HUES6 (cell line): ENCODE results near the gene CYP11A1.

ENCODE experiments used
- H3K27ac ChIP-seq: 2 replicates; pipeline ENCODE4 v1.7.0; 2013; ENCODE audit warnings: low read depth, mild to moderate bottlenecking, low read length, inconsistent platforms
- H3K27me3 ChIP-seq: 2 replicates; pipeline ENCODE4 v1.6.1; 2013; ENCODE audit warnings: low read length; ENCODE audit not compliant: control insufficient read depth, insufficient read depth
- H3K36me3 ChIP-seq: 2 replicates; pipeline ENCODE4 v1.6.1; 2013; ENCODE audit warnings: low read length; ENCODE audit not compliant: control insufficient read depth, insufficient read depth
- H3K4me1 ChIP-seq: 2 replicates; pipeline ENCODE4 v1.6.1; 2013; ENCODE audit warnings: low read length; ENCODE audit not compliant: control insufficient read depth, insufficient read depth
- H3K4me3 ChIP-seq: 2 replicates; pipeline ENCODE4 v1.5.1; 2013; ENCODE audit warnings: low read depth, low read length
- H3K9ac ChIP-seq: one replicate; pipeline ENCODE4 v1.6.1; 2013; ENCODE audit warnings: mild to moderate bottlenecking, low read length
- H3K9me3 ChIP-seq: 2 replicates; pipeline ENCODE4 v1.6.1; 2013; ENCODE audit warnings: low read depth, low read length; ENCODE audit not compliant: control insufficient read depth, insufficient read depth

CYP11A1 gene

DNA sequence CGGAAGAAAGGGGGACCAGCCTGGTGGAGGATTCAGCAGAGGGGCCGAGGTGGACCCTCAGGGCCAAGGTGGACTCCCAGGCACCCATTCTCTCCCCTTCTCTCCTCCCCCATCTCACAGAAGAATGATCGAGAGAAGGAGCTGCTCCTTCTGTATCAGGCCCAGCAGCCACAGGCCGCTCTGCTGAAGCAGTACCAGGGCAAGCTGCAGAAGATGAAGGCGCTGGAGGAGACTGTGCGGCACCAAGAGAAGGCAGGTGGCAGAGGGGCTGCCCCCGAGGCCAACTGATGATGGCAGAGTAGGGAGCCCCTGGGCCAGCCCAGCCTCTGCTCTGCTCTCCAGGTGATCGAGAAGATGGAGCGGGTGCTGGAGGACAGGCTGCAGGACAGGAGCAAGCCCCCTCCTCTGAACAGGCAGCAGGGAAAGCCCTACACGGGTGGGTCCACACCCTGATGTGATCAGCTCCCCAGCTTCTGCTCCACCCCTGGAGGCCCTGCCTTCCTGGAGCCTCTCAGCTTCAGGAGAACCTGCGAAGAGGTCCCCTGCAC is 36.5 kb downstream of the CYP11A1 start:
- H3K27me3 ChIP-seq = no peaks in the 10 kb centered on the region
- no peak overlapping the region for H3K27ac ChIP-seq
- no peak overlapping the region for H3K9ac ChIP-seq
- no peaks in the 10 kb centered on the region; the same call in 1 of the 2 replicates for H3K9me3 ChIP-seq
- no peaks in the 10 kb centered on the region for H3K36me3 ChIP-seq
- H3K4me3 ChIP-seq = no peak overlapping the region
- peaks cover 17% of the 10 kb centered on the region for H3K4me1 ChIP-seq

DNA sequence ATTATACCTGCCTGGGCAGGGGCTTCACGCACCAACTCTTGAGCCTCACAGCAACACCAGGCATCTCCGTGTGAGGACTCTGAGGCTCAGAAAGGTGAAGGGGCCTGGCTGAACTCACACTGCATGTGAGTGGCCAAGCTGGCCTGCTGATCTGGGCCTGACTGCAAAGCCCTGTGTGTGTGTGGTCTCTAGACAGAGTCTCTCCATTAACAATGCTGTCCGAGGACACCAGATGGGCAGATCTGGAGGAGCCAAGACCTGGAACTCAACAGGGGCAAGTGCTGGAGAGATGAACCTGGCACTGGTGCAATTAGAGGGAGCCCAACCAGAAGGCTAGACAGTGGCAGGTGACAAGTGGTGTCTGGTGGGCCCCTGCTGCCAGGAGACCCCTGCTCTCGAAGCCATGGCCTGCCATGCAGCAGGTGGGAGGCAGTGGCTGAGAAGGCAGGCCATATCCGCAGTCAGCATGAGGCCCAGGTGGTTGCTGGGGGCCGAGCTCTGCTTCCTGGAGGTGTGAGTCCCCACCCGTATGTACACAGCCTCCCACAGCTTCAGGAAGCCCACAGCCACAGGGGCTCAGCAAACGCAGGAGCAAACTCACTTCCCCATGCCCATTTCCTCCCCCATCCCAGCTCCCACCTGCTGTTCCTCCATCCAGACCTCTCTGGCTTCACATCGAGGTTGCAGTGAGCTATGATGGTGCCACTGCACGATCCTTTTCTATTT is 39.0 kb downstream of the CYP11A1 start:
- H3K27ac ChIP-seq = no peak overlapping the region
- H3K9me3 ChIP-seq = no peaks in the 10 kb centered on the region
- H3K4me3 ChIP-seq = no peak overlapping the region
- peaks cover 17% of the 10 kb centered on the region for H3K4me1 ChIP-seq
- no peaks in the 10 kb centered on the region for H3K36me3 ChIP-seq
- no peak overlapping the region for H3K9ac ChIP-seq
- no peaks in the 10 kb centered on the region for H3K27me3 ChIP-seq

DNA sequence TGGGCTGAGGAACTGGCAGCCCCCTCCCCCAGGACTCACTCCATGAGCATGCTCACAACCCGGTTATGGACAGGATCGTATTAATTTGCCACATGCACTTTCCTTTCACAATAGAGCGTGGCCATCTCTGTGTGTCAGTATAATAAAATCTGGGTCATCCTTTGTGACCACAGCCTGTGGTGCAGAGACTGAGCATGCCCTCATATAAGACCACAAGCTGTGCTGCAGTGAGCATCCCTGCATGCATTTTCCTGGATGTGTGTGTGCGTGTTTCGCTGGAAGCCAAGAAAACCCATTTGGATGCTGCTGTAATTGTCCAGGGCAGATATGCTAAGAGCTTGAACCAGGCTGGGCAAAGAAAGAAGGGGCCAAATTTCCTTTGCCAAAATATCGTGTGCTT is 39.7 kb downstream of the CYP11A1 start:
- Histone ChIP-seq H3K4me1 (peaks cover 17% of the 10 kb centered on the region), H3K27ac (no peak overlapping the region), H3K27me3 (no peaks in the 10 kb centered on the region), H3K4me3 (no peak overlapping the region), H3K36me3 (no peaks in the 10 kb centered on the region), H3K9ac (no peak overlapping the region), H3K9me3 (no peaks in the 10 kb centered on the region)

DNA sequence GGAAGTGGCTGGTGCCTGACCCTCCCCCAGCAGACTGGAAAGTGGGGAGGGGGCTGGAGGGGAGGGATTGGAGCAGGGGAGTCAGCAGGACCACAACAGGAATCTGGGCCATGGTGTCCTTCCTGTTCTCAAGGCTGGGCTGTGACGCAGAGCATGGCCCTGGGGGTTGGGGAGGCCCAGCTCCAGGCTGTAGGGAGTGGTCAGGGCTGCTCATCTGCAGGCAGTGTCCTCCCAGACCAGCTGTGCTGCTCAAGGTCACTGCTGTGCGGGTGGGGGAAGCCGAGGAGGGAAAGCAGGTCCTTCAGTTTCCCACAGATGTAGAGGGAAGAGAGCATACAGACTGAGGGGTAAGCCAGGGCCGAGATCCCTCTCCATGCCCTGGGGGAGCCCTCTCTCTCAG is 40.7 kb downstream of the CYP11A1 start:
- Histone ChIP-seq H3K9ac (no peak overlapping the region), H3K9me3 (no peaks in the 10 kb centered on the region), H3K27me3 (no peaks in the 10 kb centered on the region), H3K36me3 (no peaks in the 10 kb centered on the region), H3K27ac (no peak overlapping the region), H3K4me1 (peaks cover 17% of the 10 kb centered on the region), H3K4me3 (no peak overlapping the region)

DNA sequence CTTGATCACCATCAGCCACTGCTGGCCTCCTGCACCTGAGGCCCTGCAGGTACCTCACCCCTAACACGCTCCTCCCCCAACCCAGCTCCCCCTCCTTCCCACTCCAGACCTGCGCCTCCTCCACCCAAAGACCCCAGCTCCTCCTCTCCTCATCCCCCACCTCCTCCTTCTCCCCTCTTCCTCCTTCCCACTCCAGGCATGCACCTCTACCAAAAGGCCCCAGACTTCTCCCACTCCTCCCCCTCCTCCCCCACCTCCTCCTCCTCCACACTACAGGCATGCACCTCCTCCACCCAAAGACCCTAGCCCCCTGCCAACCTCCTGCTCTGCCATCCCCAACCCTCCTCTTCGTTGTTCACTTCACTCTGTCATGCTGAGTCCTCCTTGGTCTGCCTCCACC is 42.7 kb downstream of the CYP11A1 start:
- H3K36me3 ChIP-seq = no peaks in the 10 kb centered on the region
- no peak overlapping the region for H3K27ac ChIP-seq
- H3K9me3 ChIP-seq = peaks cover 2% of the 10 kb centered on the region; the same call in 1 of the 2 replicates
- H3K9ac ChIP-seq = no peak overlapping the region
- H3K4me1 ChIP-seq = peaks cover 22% of the 10 kb centered on the region
- H3K4me3 ChIP-seq = no peak overlapping the region
- H3K27me3 ChIP-seq = no peaks in the 10 kb centered on the region

DNA sequence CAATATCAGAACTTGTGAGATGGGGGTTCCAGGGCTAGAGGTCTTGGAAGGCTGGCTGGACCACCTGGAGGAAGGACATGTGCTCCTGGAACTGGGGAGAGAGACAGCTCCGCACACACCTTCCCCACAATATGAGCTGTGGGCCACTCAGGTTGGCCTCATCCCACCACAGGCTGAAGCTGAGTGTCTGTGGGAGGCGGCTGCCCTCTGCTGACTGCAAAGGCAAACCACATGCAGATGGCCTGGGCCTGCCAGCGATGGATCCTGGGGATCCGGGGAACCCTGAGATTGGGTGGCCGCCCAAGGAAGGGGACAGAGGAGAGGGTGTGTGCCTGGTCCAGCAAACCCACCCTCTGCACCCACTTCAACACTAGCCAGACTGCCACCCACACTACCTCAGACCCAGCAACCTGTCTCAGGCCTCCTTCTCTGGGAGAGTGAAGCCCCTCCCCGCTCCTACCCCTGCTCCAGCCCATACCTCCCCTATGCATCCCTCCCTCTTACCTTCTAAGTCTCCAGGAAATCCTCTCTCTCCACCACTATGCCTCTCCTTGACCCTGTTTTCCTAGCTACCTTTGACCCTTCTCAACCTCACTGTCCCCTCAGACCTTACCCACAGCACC is 44.8 kb downstream of the CYP11A1 start:
- Histone ChIP-seq H3K4me1 (peaks cover 27% of the 10 kb centered on the region), H3K27ac (no peak overlapping the region), H3K27me3 (no peaks in the 10 kb centered on the region), H3K9ac (no peak overlapping the region), H3K4me3 (no peak overlapping the region), H3K9me3 (peaks cover 2% of the 10 kb centered on the region; the same call in 1 of the 2 replicates), H3K36me3 (no peaks in the 10 kb centered on the region)

DNA sequence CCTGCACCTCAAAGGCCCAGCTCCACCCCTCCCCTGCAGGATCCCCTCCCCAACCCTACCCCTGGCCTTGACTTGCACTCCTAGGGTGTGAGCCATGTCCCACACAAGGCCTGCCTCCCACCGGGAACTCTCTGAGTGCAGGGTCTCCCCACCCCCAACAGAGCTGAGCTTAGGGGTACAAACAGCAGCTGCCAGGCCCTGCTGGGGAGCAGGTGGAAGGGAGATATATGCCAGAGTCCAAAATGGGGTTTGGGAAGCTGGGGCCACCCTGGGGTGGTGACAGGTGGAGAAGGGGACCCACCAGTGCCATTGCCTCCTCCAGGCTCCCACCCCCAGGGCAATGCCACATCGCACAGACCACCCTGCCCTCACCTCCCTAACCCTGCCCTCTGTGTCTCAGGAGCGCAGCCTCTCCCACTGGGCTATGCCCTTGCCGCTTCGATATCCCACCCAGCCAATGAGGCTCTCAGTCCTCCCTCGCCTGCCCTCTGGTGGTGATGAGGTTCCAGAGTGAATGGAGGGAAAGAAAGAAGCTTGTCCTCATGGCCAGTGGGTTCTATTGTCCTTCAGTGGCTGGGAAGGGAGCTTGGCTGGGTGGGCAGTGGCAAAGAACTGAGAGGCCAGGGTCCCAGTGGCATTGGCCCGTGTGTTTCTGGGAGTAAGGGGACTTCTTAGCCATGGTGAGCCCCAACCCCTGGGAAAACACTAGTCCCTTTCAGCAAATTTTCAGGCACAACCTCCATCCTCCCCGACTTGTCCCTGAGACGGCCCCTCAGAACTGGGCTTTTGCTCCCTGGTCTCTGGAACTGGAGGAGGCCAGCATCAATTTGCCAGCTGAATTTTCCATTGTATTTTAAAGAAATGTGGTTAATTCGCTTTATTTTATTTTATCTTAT is 46.8 kb downstream of the CYP11A1 start:
- H3K4me3 ChIP-seq = no peak overlapping the region
- H3K27ac ChIP-seq = no peak overlapping the region
- H3K4me1 ChIP-seq = peaks cover 26% of the 10 kb centered on the region

DNA sequence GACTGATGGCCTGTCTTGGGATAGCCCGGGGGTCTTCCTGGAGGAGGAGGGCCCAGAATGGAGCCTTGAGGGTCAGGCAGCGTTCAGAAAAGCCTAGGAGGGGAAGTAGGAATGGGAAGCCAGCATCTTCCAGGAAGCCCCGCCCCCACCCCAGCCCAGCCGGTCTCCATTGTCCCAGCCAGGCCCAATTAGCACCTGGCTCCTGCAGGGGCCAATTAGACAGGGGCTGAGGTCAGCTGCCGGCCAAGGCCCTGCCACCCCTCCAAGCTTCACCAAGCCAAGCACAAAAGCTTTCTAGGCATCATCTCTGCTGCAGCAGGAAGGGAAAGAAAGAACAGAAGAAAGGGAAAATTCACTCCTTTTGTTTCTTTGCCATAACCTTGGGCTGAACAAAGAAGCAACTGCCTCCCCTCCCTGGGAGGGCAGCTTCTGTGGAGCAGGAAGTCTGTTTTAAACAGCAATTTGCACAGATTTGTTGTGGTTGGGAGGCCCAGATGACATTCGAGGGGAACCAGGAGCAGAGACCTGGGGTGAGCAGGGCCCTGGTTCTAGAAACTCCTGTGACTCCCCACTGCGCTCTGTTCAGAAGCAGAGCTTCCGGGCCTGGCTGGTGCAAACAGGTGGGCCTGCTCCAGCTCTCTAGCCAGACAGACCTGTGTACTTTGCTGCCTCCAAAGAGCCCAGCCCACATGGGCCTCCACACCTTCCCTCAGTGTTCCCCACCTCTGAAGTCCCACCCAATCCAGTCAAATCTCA is 47.7 kb downstream of the CYP11A1 start:
- H3K9ac ChIP-seq = no peak overlapping the region
- H3K27me3 ChIP-seq = no peaks in the 10 kb centered on the region
- no peak overlapping the region; the same call in 1 of the 2 replicates for H3K27ac ChIP-seq
- no peaks in the 10 kb centered on the region for H3K36me3 ChIP-seq
- peaks cover 2% of the 10 kb centered on the region; the same call in 1 of the 2 replicates for H3K9me3 ChIP-seq
- no peak overlapping the region for H3K4me3 ChIP-seq
- peaks cover 35% of the 10 kb centered on the region for H3K4me1 ChIP-seq

More for the DNA sequence above, 46.8 kb downstream of the CYP11A1 start:
- H3K36me3 ChIP-seq = no peaks in the 10 kb centered on the region
- H3K9me3 ChIP-seq = peaks cover 2% of the 10 kb centered on the region; the same call in 1 of the 2 replicates
- H3K27me3 ChIP-seq = no peaks in the 10 kb centered on the region
- no peak overlapping the region for H3K9ac ChIP-seq

DNA sequence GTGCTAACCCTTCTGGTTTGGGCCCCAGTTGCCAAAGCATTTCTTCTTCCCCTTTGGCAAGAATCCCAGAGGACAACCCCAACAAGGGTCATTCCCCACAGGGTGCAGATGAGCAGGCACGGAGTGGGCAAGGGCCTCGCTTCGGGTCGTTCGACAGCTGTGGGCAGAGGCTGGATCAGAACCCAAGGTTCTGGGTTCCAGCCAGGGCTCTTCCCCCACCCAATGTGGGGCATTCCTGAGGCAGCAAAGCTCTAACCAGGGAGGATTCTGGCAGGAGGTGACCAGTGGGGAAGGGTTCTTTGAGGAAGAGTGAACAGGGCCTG is 48.3 kb downstream of the CYP11A1 start:
- H3K27ac ChIP-seq = no peak overlapping the region
- no peak overlapping the region for H3K9ac ChIP-seq

DNA sequence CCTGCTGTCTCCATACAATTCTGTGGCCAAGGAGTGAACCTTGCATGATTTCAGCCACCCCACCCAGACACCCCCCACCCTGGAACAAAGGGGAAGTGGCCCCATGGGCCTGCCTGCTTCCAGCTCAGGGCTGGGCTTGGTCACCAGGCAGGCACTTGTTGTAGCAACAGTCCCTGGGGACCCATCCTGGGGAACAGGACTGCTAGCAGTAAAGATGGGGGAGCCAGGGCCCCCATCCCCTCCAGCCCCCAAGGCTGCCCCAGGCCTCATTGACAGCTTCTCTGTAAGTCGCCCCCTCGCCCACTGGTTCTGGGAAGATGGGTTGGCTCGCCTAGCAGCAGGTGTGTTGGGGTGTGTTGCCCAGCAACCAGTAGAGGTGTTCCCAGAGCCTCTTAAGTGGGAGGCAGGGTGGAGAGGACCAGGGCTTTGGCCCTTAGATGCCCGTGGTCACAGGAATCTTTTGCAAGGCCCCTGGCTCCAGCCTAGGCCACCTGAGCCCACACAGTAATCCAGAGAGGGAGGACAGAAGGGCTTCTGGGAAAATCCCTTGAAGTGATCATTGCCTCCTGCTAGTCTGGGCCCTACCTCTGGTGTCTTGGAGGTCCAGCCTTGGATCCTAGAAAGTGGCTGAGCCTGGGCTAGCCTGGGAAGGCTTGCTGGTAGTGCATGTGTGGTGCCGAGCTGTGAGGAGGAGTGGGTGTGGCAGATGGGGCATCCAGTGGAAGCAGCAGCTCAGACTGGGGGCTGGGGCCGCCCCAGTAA is 48.9 kb downstream of the CYP11A1 start:
- Histone ChIP-seq H3K9me3 (peaks cover 2% of the 10 kb centered on the region; the same call in 1 of the 2 replicates), H3K27me3 (no peaks in the 10 kb centered on the region), H3K4me1 (peaks cover 38% of the 10 kb centered on the region), H3K36me3 (no peaks in the 10 kb centered on the region), H3K9ac (no peak overlapping the region), H3K27ac (no peak overlapping the region), H3K4me3 (no peak overlapping the region)

More for the DNA sequence above, 48.3 kb downstream of the CYP11A1 start:
- no peaks in the 10 kb centered on the region for H3K36me3 ChIP-seq
- H3K9me3 ChIP-seq = peaks cover 2% of the 10 kb centered on the region; the same call in 1 of the 2 replicates
- peaks cover 38% of the 10 kb centered on the region for H3K4me1 ChIP-seq
- H3K27me3 ChIP-seq = no peaks in the 10 kb centered on the region
- H3K4me3 ChIP-seq = no peak overlapping the region
